ENCODE results near the gene CDC42. TPM values are rescaled to one million over a fixed set of nuclear protein-coding genes. Genes with fewer than 3 reads are reported as not detected.

Gene CDC42
- total RNA-seq, 1 donor from 2014 or later = 286 TPM

GRCh38 chr1:22128392-22128791, 75.9 kb downstream of the CDC42 start:
- no peak for DNase-seq (ENCODE audit: low read depth)

- DNase-seq (ENCODE audit: low read depth) = no peak
Observed at GRCh38 chr1:22129501-22130117, 77.1 kb downstream of the CDC42 start.

- no peak for DNase-seq (ENCODE audit: low read depth)
Observed at GRCh38 chr1:22131062-22131461, 78.6 kb downstream of the CDC42 start.

DNA sequence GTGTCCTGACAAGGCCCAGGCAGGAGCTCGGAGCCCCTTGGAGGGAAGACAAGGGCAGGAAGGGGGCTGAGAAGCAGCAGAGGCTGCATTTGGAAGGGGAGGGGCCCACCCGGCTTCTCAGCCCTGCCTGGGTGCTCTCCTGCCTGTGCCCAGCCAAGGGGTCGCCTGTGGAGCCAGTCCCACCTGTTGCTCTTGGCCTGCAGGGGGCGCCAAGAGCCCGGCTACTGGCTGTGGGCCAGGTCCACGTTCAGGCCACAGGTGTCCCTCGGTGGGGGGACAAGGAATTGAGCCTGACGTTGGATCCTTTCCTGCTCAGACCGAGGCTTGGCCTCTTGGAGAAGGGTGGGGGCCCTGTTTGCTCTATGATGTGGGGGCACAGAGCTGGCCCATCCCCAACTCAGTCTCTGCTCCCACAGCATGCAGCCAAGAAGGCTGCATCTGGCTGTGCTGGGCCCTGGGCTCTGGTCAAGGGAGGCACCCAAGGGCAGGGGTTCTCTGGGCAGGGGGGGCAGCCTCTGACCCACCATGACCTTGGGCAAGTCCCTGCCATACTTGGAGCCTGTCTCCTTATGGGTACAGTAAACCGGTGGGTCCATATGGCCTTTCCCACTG, 79.5 kb downstream of the CDC42 start:
- DNase-seq (ENCODE audit: low read depth) = peak; percentile 57

- DNase-seq (ENCODE audit: low read depth) = peak; percentile 94
Observed at GRCh38 chr1:22132517-22133235, 80.2 kb downstream of the CDC42 start.

DNA sequence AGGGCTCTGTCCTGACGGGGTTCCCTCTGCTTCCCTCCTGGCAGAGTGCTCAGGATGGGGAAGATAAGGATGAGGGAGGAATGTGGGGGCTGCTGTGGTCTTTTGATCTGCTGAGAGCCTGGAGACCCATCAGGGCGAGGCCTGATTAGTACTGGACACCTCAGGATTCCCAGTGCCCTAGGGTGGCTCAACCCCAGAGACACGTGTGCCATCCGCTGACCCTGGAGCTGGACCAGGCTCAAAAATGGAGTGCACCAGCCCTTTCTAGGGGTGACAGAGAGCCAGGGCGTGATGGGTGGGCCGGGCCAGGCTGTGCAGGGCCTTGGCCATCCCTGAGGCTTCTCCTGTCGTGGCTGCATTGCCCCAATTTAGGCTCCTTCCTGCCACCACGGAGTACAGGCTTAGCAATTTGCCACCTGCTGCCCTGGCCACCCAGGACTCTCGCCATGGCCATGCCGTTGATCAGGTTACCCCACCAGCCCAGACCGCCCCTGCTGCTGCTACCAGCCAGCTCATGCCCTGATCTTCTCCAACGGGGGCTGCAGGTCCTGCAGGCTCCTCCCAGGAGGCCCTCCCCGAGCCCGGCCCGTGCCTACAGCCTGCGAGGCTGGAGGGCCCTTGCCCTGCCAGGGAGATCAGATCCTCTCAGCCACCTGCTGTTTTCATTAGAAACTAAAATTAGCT, 80.9 kb downstream of the CDC42 start:
- DNase-seq (ENCODE audit: low read depth) = peak; percentile 90

DNA sequence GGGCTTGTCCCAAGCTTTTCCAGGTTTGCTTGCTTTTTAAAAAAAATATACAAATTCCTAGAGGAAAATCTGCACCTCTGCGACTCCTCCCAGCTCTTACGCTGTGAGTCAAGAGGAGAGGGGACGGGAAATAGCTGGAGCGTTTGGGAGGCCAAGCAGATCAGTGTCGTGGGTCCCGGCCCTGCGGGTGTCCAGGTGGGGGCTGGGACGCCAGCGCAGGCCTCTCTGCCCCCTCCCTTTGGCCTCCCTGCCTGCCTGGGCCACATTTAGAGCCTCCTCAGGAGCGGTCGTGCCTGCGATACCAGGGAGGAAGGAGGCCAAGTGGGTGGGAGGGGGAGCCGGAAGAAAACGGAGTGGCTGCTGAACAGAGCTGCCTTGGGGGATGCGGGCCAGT, 81.4 kb downstream of the CDC42 start:
- peak; percentile 58 for DNase-seq (ENCODE audit: low read depth)

GRCh38 chr1:22137004-22137720, 84.7 kb downstream of the CDC42 start:
- peak; percentile 76 for DNase-seq (ENCODE audit: low read depth)

- DNase-seq (ENCODE audit: low read depth) = no peak
Observed at GRCh38 chr1:22139066-22139594, 86.6 kb downstream of the CDC42 start.

DNA sequence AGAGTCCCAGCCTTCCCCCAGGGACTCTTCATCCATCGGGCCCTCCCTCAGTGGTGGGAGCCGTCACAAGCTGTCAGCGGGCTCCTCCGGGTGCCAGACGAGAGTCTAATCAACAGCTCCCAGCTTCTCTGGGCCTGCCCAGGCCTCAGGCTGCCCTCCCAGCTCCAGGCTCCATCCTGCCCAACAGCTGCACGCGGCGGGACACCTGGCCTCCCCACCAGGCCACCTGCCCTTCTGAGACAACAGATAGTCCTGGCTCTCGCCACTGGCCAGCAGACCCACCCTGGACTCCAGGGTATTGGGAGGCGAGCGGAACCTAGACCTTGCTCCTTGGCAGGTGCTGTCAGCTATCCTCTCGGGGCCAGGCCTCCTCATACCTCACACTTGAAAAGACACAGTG, 87.3 kb downstream of the CDC42 start:
- peak; percentile 34 for DNase-seq (ENCODE audit: low read depth)

Other genes with a start within 250 kb of the CDC42 start
- gene LDLRAD2, start 240.4 kb upstream of the CDC42 start, total RNA-seq = not detected in 2 replicates
- gene HSPG2, start 115.4 kb upstream of the CDC42 start, total RNA-seq = 221 and 384 TPM in 2 replicates
- gene CELA3B, start 75.7 kb upstream of the CDC42 start, total RNA-seq = not detected in 2 replicates
- gene CELA3A, start 51.1 kb upstream of the CDC42 start, total RNA-seq = 0.78 and 2.6 TPM in 2 replicates
- 2.8 and 6.7 TPM in 2 replicates for gene WNT4, start 90.4 kb downstream of the CDC42 start, total RNA-seq

All from myocyte (in vitro differentiated cells).